Measurements from ENCODE around the gene GRIN1.

DNA sequence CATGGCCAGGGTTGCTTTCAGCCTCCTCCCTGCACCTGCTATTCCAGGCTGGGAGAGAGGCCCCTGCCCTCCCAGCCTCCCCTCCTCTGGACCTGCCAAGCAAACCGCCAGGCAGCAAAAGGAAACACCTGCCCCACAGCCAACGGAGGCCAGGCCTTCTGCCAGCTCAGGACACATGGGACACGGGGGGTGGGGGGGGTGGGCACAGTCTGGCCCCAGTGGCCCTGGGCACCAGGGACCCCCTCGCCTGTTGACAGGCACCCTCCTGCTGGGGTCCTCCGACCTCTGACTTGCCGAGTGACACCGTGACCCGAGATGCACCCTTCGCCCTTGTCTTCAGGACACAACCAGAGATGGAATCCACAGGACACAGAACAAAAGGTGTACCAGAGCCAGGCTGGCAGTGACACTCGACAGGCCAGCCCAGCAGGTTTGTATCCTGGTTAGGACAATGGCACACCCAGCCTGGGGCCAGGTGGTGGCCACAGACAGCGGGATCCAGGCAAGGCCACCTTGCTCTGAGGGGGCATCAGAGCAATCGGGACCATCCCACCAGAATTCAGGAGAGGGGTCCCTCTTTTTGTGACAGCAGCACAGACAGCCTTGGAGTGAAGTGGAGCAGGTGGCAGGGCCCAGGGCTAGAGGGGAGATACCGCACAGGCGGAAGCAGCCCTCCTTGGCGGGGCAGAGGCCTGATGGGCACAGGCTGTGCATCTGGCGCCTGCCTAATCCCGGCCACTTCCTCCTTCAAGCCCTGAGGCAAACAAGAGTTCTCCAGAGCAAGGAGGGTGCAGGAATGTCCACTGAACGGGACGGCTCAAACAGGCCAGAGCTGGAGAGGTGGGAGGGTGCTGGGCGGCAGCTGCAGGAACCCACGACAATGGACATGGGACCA lies 34.2 kb downstream of the GRIN1 start:
- TF ChIP-seq POLR2AphosphoS5 (IDR thresholded peaks at IDR 0.05; ENCODE audit: low read depth, low read length) (no peak), POLR2A (IDR thresholded peaks at IDR 0.05; ENCODE audit: low read depth, low read length) (no peak)
